GM12878 (cell line): ENCODE data around the gene AP3M1. TPM values are rescaled to one million over a fixed set of nuclear protein-coding genes. Genes with fewer than 3 reads are reported as not detected.

ENCODE experiments used
- ATAC-seq: fragments of 200-7000 bp; cut with Tn5 transposase; 3 replicates; pipeline ENCODE4 v1.9.1; 2020; ENCODE audit warnings: mild to moderate bottlenecking, moderate library complexity
- BruUV-seq: library from RNA; stranded (reverse); fragments of 400-500 nt; replicated peaks from 2 replicates; lab custom pipeline; 2021; lab: Mats Ljungman, UMichigan
- CTCF ChIA-PET: fragments of 300-600 bp; sonication (Branson Sonifier 250); formaldehyde crosslinking; extraction: SDS; loops from one replicate; lab custom pipeline; 2021; ENCODE audit warnings: inconsistent platforms; lab: Yijun Ruan, JAX
- POLR2A ChIA-PET: fragments of 350-600 bp; formaldehyde crosslinking; extraction: SDS; loops from one replicate; lab custom pipeline; 2021; ENCODE audit warnings: inconsistent platforms; lab: Charles Lee
- RAD21 ChIA-PET: fragments of 300-600 bp; sonication (Branson Sonifier 250); formaldehyde crosslinking; loops from one replicate; lab custom pipeline; 2023; ENCODE audit warnings: antibody characterized with exemption; ENCODE audit not compliant: unreplicated experiment; lab: Charles Lee
- SMC1A ChIA-PET: fragments of 300-600 bp; sonication (Branson Sonifier 250); formaldehyde crosslinking; loops from one replicate; lab custom pipeline; 2023; ENCODE audit not compliant: unreplicated experiment, uncharacterized antibody; lab: Charles Lee
- DNase-seq: peaks from one replicate; pipeline ENCODE4 v3.0.0-alpha.2; 2011; ENCODE audit warnings: low read depth, low spot score
- FAIRE-seq: peaks from 3 replicates; lab custom pipeline; 2011; peaks lifted over from hg19 to GRCh38; lab: Jason Lieb, UNC
- H2AFZ ChIP-seq: 2 replicates; pipeline ENCODE4 v1.6.0; 2011; ENCODE audit warnings: low read depth, low read length, control low read depth; ENCODE audit not compliant: control insufficient read depth
- H3K27ac ChIP-seq: 2 replicates; pipeline ENCODE4 v1.5.1; 2011; ENCODE audit warnings: control low read depth; ENCODE audit not compliant: control insufficient read depth, insufficient read depth
- H3K27me3 ChIP-seq, 2 experiments: replicated peaks in 1 of 2; 2 replicates each; pipeline versions ENCODE4 v1.6.0 to v1.6.1; 2011; ENCODE audit warnings: low read length in 1 of 2; ENCODE audit not compliant: control insufficient read depth in 2 of 2, insufficient read depth in 2 of 2
- H3K36me3 ChIP-seq, 2 experiments: 2 replicates each; pipeline ENCODE4 v1.5.1; 2011; ENCODE audit warnings: low read length in 1 of 2; ENCODE audit not compliant: control insufficient read depth in 2 of 2, insufficient read depth in 2 of 2
- H3K4me1 ChIP-seq: 2 replicates; pipeline ENCODE4 v1.6.1; 2011; ENCODE audit warnings: mild to moderate bottlenecking, low read length, moderate library complexity, mixed read lengths; ENCODE audit not compliant: control insufficient read depth, insufficient read depth
- H3K4me2 ChIP-seq: 2 replicates; pipeline ENCODE4 v1.6.0; 2011; ENCODE audit warnings: control low read depth; ENCODE audit not compliant: control insufficient read depth, insufficient read depth
- H3K4me3 ChIP-seq: fragments of 200-600 bp; sonication (generic); 2 replicates; pipeline ENCODE4 v1.5.1; 2016
- H3K79me2 ChIP-seq: 2 replicates; pipeline ENCODE4 v1.6.0; 2011; ENCODE audit warnings: low read length; ENCODE audit not compliant: control insufficient read depth, insufficient read depth
- H3K9ac ChIP-seq: 2 replicates; pipeline ENCODE4 v1.8.0; 2011; ENCODE audit warnings: low read length, control low read depth, mixed read lengths; ENCODE audit not compliant: control insufficient read depth, insufficient read depth
- H3K9me3 ChIP-seq: replicated peaks from 3 replicates; pipeline ENCODE4 v1.5.1; 2011; ENCODE audit warnings: mild to moderate bottlenecking, low read length; ENCODE audit not compliant: control insufficient read depth, insufficient read depth
- H4K20me1 ChIP-seq: 2 replicates; pipeline ENCODE4 v1.6.0; 2011; ENCODE audit not compliant: control insufficient read depth, insufficient read depth
- ATF7 ChIP-seq: fragments of 450-650 bp; IDR thresholded peaks from 2 replicates; pipeline ENCODE4 v1.6.1; 2016; ENCODE audit warnings: low read depth, mild to moderate bottlenecking
- CBX3 ChIP-seq: fragments of 200-600 bp; sonication (generic); IDR thresholded peaks from 2 replicates; pipeline ENCODE4 v1.6.1; 2016; ENCODE audit warnings: low read depth, borderline replicate concordance
- FOS ChIP-seq: IDR thresholded peaks from 3 replicates; pipeline ENCODE4 v1.6.1; 2011; ENCODE audit warnings: borderline replicate concordance; ENCODE audit not compliant: insufficient read length; ENCODE audit errors: extremely low read depth
- JUNB ChIP-seq: IDR thresholded peaks from 2 replicates; pipeline ENCODE4 v1.6.1; 2016; ENCODE audit warnings: antibody characterized with exemption, mild to moderate bottlenecking
- LARP7 ChIP-seq: fragments of 450-650 bp; IDR thresholded peaks from 2 replicates; pipeline ENCODE4 v1.6.1; 2017; ENCODE audit warnings: mild to moderate bottlenecking
- NR2C2 ChIP-seq: IDR thresholded peaks from 2 replicates; pipeline ENCODE4 v1.6.1; 2011; ENCODE audit warnings: borderline replicate concordance, low read depth; ENCODE audit not compliant: control insufficient read depth, insufficient read length
- NRF1 ChIP-seq: conservative IDR thresholded peaks from 2 replicates; pipeline ENCODE4 v1.6.1; 2011; ENCODE audit warnings: mild to moderate bottlenecking, low read depth, low read length, improper control_type of control experiment
- SMC3 ChIP-seq: IDR thresholded peaks from 2 replicates; pipeline ENCODE4 v1.6.1; 2011; ENCODE audit warnings: low read length, improper control_type of control experiment, borderline replicate concordance
- TCF12 ChIP-seq: IDR thresholded peaks from 2 replicates; pipeline ENCODE4 v1.6.1; 2011; ENCODE audit warnings: low read depth, mild to moderate bottlenecking, low read length
- WGBS: methylation state at CpG from one replicate; pipeline ENCODE4 v1.1.6; 2016; ENCODE audit warnings: low lambda C conversion rate; ENCODE audit not compliant: insufficient replicate concordance, insufficient coverage; ENCODE audit errors: missing lambda C conversion rate; 5-methylcytosine and 5-hydroxymethylcytosine counted together
- in situ Hi-C: fragments of 300-500 bp; cut with MboI; formaldehyde crosslinking; loops from 9 replicates; pipeline ENCODE4 v1.14.3; 2018; ENCODE audit warnings: mixed read lengths
- intact Hi-C: fragments of 100-400 bp; cut with micrococcal nuclease; formaldehyde crosslinking; loops from one replicate; pipeline ENCODE4 v1.14.2; 2022; ENCODE audit not compliant: unreplicated experiment
- polyA plus RNA-seq, 11 experiments: library from polyadenylated mRNA; depleted of rRNA in 4 of 11; unstranded in 6 of 11; stranded (reverse) in 5 of 11; fragments of >200 nt; fragmentation: Nextera tagmentation in 4 of 11; fragmentation: Illumina TruSeq in 1 of 11; extraction: Ambion mirVana in 4 of 11; extraction: Trizol in 1 of 11; gene quantifications; 1 replicate in 1 of 11; 2 replicates in 10 of 11; pipeline versions ENCODE4 v1.2.1 to v1.2.3, GENCODE V29; 2011 to 2016; ENCODE audit warnings: inconsistent platforms in 2 of 11, missing spikeins in 2 of 11, low read depth in 1 of 11
- total RNA-seq, 4 experiments: library from RNA; depleted of rRNA in 3 of 4; stranded (reverse); fragments of >200 nt in 3 of 4; fragmentation: Illumina TruSeq in 1 of 4; extraction: Trizol in 1 of 4; gene quantifications; 2 replicates each; pipeline versions ENCODE4 v1.2.1 to v1.2.3, GENCODE V29; 2013 to 2021
- TF ChIP-seq, protein P1 (sequence below): IDR thresholded peaks from 2 replicates; pipeline ENCODE4 v1.6.1; 2012; ENCODE audit warnings: low read depth, low read length, improper control_type of control experiment
- TF ChIP-seq, protein P2 (sequence below): fragments of 450-650 bp; formaldehyde crosslinking; IDR thresholded peaks from 2 replicates; pipeline ENCODE4 v1.5.0; 2022; ENCODE audit warnings: mild to moderate bottlenecking, missing genetic modification characterization
- TF ChIP-seq, protein P3 (sequence below): fragments of 450-650 bp; IDR thresholded peaks from 2 replicates; pipeline ENCODE4 v1.6.1; 2017; ENCODE audit warnings: mild to moderate bottlenecking, moderate library complexity
- TF ChIP-seq, protein P4 (sequence below): fragments of 450-650 bp; IDR thresholded peaks from 2 replicates; pipeline ENCODE4 v1.6.1; 2014; ENCODE audit warnings: mild to moderate bottlenecking
- TF ChIP-seq, protein P5 (sequence below): IDR thresholded peaks from 2 replicates; pipeline ENCODE4 v1.6.1; 2012; ENCODE audit warnings: low read depth, low read length, improper control_type of control experiment

The AP3M1 gene
- total and polyA plus RNA-seq, 10 of the 15 experiments (the other 5 are each of a cell fraction or from before 2014, with no cell fraction given), result 22.1 to 83.4 (median 47.7) TPM

DNA sequence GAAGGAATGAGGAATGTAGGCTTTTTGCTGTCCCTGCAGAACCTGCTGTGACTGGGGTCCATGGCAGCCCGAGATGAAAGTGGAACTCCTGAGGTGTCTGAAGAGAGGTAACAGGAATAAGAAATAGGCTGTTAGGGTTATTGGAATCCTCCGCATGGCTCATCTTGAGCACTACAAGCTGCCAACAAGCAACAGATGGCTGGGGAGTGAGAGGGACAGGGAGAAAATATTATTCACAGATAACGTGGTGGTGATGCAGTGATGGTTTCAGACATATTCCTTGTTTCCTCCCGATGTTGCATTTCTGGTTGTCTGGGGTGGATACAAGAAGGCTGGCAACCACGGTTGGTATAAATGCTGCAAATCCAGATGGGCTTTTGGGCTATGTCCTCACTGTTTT, 46.1 kb downstream of the AP3M1 start:
- Histone ChIP-seq H3K4me1 (no peaks in the 10 kb centered on the region), H3K4me3 (no peak overlapping the region), H3K4me2 (no peak overlapping the region), H3K36me3 (peaks cover 0 to 9% of the 10 kb centered on the region in 2 experiments; a peak in 1 of 4 replicates), H3K9me3 (no peaks in the 10 kb centered on the region), H3K9ac (no peak overlapping the region), H2AFZ (no peak overlapping the region), H3K27ac (no peak overlapping the region), H3K79me2 (no peaks in the 10 kb centered on the region), H3K27me3 (no peaks in the 10 kb centered on the region), H4K20me1 (no peaks in the 10 kb centered on the region)
- ATAC-seq (no peak), DNase-seq (no peak), FAIRE-seq (no peak)
- POLR2A ChIA-PET, result no interaction called here
- CTCF ChIA-PET, result interaction anchor here (0.9 to 13.9 kb wide), 16 partner anchors 10 to 225 kb away, joined by 3 to 185 read pairs (median 6); no protein-coding TSS in a partner anchor
- no TSS peak for BruUV-seq
- intact Hi-C loops (no loop called here), in situ Hi-C loops (no loop called here)
- WGBS, result 100% methylated on average over 5 of the region's 5 CpGs
- RAD21 ChIA-PET, result interaction anchor here (1.6 to 3.5 kb wide), 4 partner anchors 14 to 225 kb away, joined by 5 to 22 read pairs (median 6); no protein-coding TSS in a partner anchor
- SMC1A ChIA-PET, result interaction anchor here (0.9 to 4.1 kb wide), 6 partner anchors 9 to 216 kb away, joined by 3 to 70 read pairs (median 4); no protein-coding TSS in a partner anchor
- TF ChIP-seq TCF12 (no peak), LARP7 (no peak), JUNB (no peak), NR2C2 (no peak), NRF1 (no peak), CBX3 (no peak), ATF7 (no peak), FOS (no peak), SMC3 (no peak)
- TF ChIP-seq, protein P1, sequence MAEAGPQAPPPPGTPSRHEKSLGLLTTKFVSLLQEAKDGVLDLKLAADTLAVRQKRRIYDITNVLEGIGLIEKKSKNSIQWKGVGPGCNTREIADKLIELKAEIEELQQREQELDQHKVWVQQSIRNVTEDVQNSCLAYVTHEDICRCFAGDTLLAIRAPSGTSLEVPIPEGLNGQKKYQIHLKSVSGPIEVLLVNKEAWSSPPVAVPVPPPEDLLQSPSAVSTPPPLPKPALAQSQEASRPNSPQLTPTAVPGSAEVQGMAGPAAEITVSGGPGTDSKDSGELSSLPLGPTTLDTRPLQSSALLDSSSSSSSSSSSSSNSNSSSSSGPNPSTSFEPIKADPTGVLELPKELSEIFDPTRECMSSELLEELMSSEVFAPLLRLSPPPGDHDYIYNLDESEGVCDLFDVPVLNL, result no peak
- TF ChIP-seq, protein P2, sequence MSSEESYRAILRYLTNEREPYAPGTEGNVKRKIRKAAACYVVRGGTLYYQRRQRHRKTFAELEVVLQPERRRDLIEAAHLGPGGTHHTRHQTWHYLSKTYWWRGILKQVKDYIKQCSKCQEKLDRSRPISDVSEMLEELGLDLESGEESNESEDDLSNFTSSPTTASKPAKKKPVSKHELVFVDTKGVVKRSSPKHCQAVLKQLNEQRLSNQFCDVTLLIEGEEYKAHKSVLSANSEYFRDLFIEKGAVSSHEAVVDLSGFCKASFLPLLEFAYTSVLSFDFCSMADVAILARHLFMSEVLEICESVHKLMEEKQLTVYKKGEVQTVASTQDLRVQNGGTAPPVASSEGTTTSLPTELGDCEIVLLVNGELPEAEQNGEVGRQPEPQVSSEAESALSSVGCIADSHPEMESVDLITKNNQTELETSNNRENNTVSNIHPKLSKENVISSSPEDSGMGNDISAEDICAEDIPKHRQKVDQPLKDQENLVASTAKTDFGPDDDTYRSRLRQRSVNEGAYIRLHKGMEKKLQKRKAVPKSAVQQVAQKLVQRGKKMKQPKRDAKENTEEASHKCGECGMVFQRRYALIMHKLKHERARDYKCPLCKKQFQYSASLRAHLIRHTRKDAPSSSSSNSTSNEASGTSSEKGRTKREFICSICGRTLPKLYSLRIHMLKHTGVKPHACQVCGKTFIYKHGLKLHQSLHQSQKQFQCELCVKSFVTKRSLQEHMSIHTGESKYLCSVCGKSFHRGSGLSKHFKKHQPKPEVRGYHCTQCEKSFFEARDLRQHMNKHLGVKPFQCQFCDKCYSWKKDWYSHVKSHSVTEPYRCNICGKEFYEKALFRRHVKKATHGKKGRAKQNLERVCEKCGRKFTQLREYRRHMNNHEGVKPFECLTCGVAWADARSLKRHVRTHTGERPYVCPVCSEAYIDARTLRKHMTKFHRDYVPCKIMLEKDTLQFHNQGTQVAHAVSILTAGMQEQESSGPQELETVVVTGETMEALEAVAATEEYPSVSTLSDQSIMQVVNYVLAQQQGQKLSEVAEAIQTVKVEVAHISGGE (CRISPR knock-in tag), result no peak
- TF ChIP-seq, protein P3, sequence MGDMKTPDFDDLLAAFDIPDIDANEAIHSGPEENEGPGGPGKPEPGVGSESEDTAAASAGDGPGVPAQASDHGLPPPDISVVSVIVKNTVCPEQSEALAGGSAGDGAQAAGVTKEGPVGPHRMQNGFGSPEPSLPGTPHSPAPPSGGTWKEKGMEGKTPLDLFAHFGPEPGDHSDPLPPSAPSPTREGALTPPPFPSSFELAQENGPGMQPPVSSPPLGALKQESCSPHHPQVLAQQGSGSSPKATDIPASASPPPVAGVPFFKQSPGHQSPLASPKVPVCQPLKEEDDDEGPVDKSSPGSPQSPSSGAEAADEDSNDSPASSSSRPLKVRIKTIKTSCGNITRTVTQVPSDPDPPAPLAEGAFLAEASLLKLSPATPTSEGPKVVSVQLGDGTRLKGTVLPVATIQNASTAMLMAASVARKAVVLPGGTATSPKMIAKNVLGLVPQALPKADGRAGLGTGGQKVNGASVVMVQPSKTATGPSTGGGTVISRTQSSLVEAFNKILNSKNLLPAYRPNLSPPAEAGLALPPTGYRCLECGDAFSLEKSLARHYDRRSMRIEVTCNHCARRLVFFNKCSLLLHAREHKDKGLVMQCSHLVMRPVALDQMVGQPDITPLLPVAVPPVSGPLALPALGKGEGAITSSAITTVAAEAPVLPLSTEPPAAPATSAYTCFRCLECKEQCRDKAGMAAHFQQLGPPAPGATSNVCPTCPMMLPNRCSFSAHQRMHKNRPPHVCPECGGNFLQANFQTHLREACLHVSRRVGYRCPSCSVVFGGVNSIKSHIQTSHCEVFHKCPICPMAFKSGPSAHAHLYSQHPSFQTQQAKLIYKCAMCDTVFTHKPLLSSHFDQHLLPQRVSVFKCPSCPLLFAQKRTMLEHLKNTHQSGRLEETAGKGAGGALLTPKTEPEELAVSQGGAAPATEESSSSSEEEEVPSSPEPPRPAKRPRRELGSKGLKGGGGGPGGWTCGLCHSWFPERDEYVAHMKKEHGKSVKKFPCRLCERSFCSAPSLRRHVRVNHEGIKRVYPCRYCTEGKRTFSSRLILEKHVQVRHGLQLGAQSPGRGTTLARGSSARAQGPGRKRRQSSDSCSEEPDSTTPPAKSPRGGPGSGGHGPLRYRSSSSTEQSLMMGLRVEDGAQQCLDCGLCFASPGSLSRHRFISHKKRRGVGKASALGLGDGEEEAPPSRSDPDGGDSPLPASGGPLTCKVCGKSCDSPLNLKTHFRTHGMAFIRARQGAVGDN, result no peak
- TF ChIP-seq, protein P4, sequence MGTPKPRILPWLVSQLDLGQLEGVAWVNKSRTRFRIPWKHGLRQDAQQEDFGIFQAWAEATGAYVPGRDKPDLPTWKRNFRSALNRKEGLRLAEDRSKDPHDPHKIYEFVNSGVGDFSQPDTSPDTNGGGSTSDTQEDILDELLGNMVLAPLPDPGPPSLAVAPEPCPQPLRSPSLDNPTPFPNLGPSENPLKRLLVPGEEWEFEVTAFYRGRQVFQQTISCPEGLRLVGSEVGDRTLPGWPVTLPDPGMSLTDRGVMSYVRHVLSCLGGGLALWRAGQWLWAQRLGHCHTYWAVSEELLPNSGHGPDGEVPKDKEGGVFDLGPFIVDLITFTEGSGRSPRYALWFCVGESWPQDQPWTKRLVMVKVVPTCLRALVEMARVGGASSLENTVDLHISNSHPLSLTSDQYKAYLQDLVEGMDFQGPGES, result no peak
- TF ChIP-seq, protein P5, sequence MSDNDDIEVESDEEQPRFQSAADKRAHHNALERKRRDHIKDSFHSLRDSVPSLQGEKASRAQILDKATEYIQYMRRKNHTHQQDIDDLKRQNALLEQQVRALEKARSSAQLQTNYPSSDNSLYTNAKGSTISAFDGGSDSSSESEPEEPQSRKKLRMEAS, result no peak
